OCI-LY1 (cell line): ENCODE measurements around the gene ARL2BP.

Experiments
- CTCF ChIP-seq: fragments of 200-600 bp; sonication (generic), shearing (Covaris generic); IDR thresholded peaks from 2 replicates; pipeline ENCODE4 v1.5.1; 2017; ENCODE audit warnings: mild to moderate bottlenecking, antibody characterized with exemption, low read length, moderate library complexity, mixed read lengths
- EZH2 ChIP-seq: fragments of 200-600 bp; sonication (generic), shearing (Covaris generic); IDR thresholded peaks from 2 replicates; pipeline ENCODE4 v1.8.0; 2017; ENCODE audit warnings: borderline replicate concordance, mixed run types, mild to moderate bottlenecking, antibody characterized with exemption, low read length, moderate library complexity, mixed read lengths

GRCh38 chr16:57270221-57271062, 25.4 kb downstream of the ARL2BP start:
- TF ChIP-seq CTCF (no peak), EZH2 (no peak)
